HG02798 (cell line): ENCODE data around the gene IPO13.

Experiments
- ATAC-seq: cut with Tn5 transposase; IDR thresholded peaks from one replicate; pipeline ENCODE4 v1.9.1; 2021; ENCODE audit warnings: mild to moderate bottlenecking; ENCODE audit not compliant: unreplicated experiment, poor library complexity

Gene IPO13

GRCh38 chr1:43982241-43982640, 35.5 kb downstream of the IPO13 start:
- ATAC-seq: no peak

GRCh38 chr1:43982808-43983207, 36.1 kb downstream of the IPO13 start:
- ATAC-seq: no peak

- no peak for ATAC-seq
Measured at GRCh38 chr1:43983253-43983899, 36.6 kb downstream of the IPO13 start.

GRCh38 chr1:43984855-43985254, 38.1 kb downstream of the IPO13 start:
- no peak for ATAC-seq

- ATAC-seq: no peak
Measured at GRCh38 chr1:43985984-43986595, 39.3 kb downstream of the IPO13 start.

GRCh38 chr1:43986712-43987111, 40.0 kb downstream of the IPO13 start:
- ATAC-seq: no peak

- no peak for ATAC-seq
Measured at GRCh38 chr1:43987159-43987902, 40.6 kb downstream of the IPO13 start.

- ATAC-seq: no peak
Measured at GRCh38 chr1:43990271-43991199, 43.8 kb downstream of the IPO13 start.

- no peak for ATAC-seq
Measured at GRCh38 chr1:43991200-43991475, 44.4 kb downstream of the IPO13 start.

GRCh38 chr1:43991476-43992231, 44.9 kb downstream of the IPO13 start, which contains the start of gene CCDC24:
Gene CCDC24 (plus strand): TSS chr1:43991599. CDS start chr1:43991879, 280 bp downstream.
- ATAC-seq: peak; percentile 80

GRCh38 chr1:43992232-43992995, 45.7 kb downstream of the IPO13 start:
- ATAC-seq: no peak

GRCh38 chr1:43993206-43993914, 46.6 kb downstream of the IPO13 start:
- no peak for ATAC-seq

- ATAC-seq: no peak
Measured at GRCh38 chr1:43994071-43994470, 47.3 kb downstream of the IPO13 start.

- ATAC-seq: no peak
Measured at GRCh38 chr1:43994794-43995790, 48.3 kb downstream of the IPO13 start.

GRCh38 chr1:43995984-43996732, 49.4 kb downstream of the IPO13 start:
- ATAC-seq: no peak

- ATAC-seq: no peak
Measured at GRCh38 chr1:43996733-43997115, 50.0 kb downstream of the IPO13 start.
